Adrenal gland (tissue), 5 donors: ENCODE results near the gene OXT.

Experiments used
- POLR2A ChIP-seq, 2 donors: fragments of 450-650 bp; IDR thresholded peaks; one replicate each; pipeline ENCODE4 v1.6.1; 2017; ENCODE audit warnings: antibody characterized with exemption in 2 of 2, mild to moderate bottlenecking in 2 of 2, moderate library complexity in 1 of 2
- TF ChIP-seq, protein P1 (sequence below), 6 experiments: fragments of 450-650 bp in 4 of 6; fragments of 200-600 bp in 2 of 6; sonication (generic) in 1 of 6; IDR thresholded peaks; 1 replicate in 5 of 6; 2 replicates in 1 of 6; pipeline versions ENCODE4 v1.5.1 to v1.8.0; 2016 to 2021; ENCODE audit warnings: antibody characterized with exemption in 6 of 6, mild to moderate bottlenecking in 2 of 6, moderate library complexity in 1 of 6
- donor health status: DM: no; HTN: no; CAD: no.

DNA sequence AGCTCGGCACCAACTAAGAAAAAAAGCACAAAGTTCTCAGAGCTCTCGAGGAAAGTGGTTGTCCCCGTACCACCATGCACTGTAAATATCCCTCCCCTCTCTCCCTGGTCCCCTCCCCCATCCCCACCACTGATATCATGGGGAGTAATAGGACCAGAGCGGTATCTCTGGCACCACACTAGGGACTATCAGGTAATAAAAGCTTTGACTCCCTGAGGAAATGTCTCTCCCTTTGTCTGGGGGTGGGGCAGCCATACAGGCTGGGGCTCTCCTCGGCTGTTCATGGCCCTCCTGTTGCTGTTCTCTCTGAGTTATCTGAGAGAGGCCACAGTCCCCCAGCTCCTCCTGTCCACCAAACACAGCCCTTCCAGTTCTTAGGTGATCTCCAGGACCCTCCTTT lies 33.0 kb upstream of the OXT start:
- TF ChIP-seq, protein P1, sequence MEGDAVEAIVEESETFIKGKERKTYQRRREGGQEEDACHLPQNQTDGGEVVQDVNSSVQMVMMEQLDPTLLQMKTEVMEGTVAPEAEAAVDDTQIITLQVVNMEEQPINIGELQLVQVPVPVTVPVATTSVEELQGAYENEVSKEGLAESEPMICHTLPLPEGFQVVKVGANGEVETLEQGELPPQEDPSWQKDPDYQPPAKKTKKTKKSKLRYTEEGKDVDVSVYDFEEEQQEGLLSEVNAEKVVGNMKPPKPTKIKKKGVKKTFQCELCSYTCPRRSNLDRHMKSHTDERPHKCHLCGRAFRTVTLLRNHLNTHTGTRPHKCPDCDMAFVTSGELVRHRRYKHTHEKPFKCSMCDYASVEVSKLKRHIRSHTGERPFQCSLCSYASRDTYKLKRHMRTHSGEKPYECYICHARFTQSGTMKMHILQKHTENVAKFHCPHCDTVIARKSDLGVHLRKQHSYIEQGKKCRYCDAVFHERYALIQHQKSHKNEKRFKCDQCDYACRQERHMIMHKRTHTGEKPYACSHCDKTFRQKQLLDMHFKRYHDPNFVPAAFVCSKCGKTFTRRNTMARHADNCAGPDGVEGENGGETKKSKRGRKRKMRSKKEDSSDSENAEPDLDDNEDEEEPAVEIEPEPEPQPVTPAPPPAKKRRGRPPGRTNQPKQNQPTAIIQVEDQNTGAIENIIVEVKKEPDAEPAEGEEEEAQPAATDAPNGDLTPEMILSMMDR (IDR thresholded peaks at IDR 0.05): no peak
- TF ChIP-seq POLR2A (IDR thresholded peaks at IDR 0.05): no peak
